Measurements from ENCODE around the gene CHPF2.

DNA sequence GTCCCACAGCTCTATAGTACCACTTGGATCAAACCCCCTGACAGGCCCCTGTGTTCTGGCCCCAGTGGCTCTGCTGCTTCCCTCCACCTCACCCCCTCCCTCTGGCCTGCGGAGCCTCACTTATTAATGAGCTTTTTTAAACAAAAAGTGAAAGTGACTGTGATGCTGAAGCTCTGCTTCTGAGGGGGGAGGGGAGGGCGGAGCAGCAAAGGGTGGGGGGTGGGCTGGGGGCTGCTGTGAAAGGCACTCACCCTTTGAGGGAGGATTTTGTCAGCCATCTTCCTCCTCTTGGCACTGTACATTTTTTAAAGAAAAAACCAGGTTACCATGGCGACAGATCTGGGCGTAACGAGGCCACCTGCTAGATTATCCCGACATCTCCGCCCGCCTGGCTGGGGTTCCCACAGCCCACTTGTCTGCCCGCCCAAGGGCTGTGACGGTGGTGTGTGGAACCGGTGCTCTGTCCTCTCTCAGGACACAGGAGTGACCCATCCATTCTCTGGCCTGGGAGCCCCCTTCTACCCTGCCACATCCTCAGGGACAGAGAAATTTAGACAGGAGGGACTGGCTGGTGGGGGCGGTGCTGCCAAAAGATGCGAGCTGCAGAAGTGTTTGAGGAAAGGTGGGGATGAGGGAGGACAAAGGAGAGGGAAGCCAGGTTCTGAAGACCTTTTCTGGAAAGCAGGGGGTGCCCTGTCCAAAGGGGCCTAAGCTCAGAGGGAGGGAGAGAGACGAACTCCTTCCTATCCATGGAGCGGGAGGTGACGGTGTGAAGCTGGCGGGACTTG, 11.3 kb downstream of the CHPF2 start:
- no peak for TF ChIP-seq POLR2A (IDR thresholded peaks at IDR 0.05)
- TF ChIP-seq, protein P1, sequence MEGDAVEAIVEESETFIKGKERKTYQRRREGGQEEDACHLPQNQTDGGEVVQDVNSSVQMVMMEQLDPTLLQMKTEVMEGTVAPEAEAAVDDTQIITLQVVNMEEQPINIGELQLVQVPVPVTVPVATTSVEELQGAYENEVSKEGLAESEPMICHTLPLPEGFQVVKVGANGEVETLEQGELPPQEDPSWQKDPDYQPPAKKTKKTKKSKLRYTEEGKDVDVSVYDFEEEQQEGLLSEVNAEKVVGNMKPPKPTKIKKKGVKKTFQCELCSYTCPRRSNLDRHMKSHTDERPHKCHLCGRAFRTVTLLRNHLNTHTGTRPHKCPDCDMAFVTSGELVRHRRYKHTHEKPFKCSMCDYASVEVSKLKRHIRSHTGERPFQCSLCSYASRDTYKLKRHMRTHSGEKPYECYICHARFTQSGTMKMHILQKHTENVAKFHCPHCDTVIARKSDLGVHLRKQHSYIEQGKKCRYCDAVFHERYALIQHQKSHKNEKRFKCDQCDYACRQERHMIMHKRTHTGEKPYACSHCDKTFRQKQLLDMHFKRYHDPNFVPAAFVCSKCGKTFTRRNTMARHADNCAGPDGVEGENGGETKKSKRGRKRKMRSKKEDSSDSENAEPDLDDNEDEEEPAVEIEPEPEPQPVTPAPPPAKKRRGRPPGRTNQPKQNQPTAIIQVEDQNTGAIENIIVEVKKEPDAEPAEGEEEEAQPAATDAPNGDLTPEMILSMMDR (IDR thresholded peaks at IDR 0.05): no peak

Measured in tibial nerve (tissue), 3 donors.